HEK293T (cell line): ENCODE measurements around the gene CELF2.

Experiments used
- FOXA1 ChIP-seq: fragments of 450-650 bp; IDR thresholded peaks from 2 replicates; pipeline ENCODE4 v1.6.1; 2016; ENCODE audit warnings: mild to moderate bottlenecking
- FOXM1 ChIP-seq: fragments of 450-650 bp; IDR thresholded peaks from 2 replicates; pipeline ENCODE4 v1.6.1; 2017; ENCODE audit warnings: mild to moderate bottlenecking, borderline replicate concordance
- SUZ12 ChIP-seq: fragments of 450-650 bp; IDR thresholded peaks from 2 replicates; pipeline ENCODE4 v1.6.1; 2016; ENCODE audit warnings: mild to moderate bottlenecking

DNA sequence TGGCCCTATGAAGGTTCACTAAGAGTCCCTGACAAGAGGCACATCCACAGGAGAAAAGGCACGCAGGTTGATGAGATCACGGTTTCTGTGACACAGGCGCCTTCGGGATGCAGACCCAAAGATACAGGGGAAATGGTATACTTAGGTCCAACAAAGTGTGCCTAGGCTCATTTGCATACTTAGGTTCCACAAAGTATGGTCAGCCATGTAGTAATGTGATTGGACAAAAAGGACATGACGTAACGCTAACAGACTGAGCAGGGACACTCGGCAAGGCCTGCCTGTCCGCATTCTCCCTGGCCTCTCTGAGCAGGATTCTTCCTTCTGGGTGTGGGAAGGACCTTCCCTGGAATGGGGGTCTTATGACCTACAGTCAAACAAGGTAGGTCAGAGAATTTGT lies 190.6 kb downstream of the CELF2 start:
- no peak for TF ChIP-seq FOXM1
- TF ChIP-seq FOXA1, result no peak
- TF ChIP-seq SUZ12, result no peak
